H1 (cell line): Measurements from ENCODE around the gene RHBDD1.

Experiments
- ATF2 ChIP-seq: IDR thresholded peaks from 2 replicates; pipeline ENCODE4 v1.6.1; 2012; ENCODE audit warnings: low read length, inconsistent platforms
- BACH1 ChIP-seq: IDR thresholded peaks from 2 replicates; pipeline ENCODE4 v1.6.1; 2012; ENCODE audit warnings: low read length, improper control_type of control experiment
- BRCA1 ChIP-seq: IDR thresholded peaks from 2 replicates; pipeline ENCODE4 v1.6.1; 2012; ENCODE audit warnings: low read depth, low read length, improper control_type of control experiment
- CBX8 ChIP-seq: fragments of 300-800, 300-1000 bp; sonication (generic); IDR thresholded peaks from 2 replicates; pipeline ENCODE4 v1.7.1; 2016; ENCODE audit warnings: low read depth, low read length, borderline replicate concordance
- CHD2 ChIP-seq: IDR thresholded peaks from 2 replicates; pipeline ENCODE4 v1.6.1; 2012; ENCODE audit warnings: low read length, improper control_type of control experiment
- CTCF ChIP-seq, 3 experiments: IDR thresholded peaks; 1 replicate in 2 of 3; 2 replicates in 1 of 3; pipeline versions ENCODE4 v1.5.1 to v1.6.1; 2011; ENCODE audit warnings: low read length in 3 of 3, mild to moderate bottlenecking in 3 of 3, inconsistent platforms in 2 of 3, low read depth in 1 of 3, moderate library complexity in 1 of 3; ENCODE audit not compliant: insufficient read depth in 1 of 3; ENCODE audit errors: control extremely low read depth in 1 of 3
- EP300 ChIP-seq, 2 experiments: IDR thresholded peaks; 1 replicate in 1 of 2; 2 replicates in 1 of 2; pipeline ENCODE4 v1.6.1; 2011 to 2012; ENCODE audit warnings: low read depth in 2 of 2, low read length in 2 of 2, mild to moderate bottlenecking in 2 of 2, borderline replicate concordance in 1 of 2, inconsistent platforms in 1 of 2, moderate library complexity in 1 of 2
- POLR2AphosphoS5 ChIP-seq: IDR thresholded peaks from 2 replicates; pipeline ENCODE4 v1.6.1; 2011; ENCODE audit warnings: low read depth, low read length
- RNF2 ChIP-seq: fragments of 200-900, 300-1000 bp; sonication (generic); IDR thresholded peaks from 2 replicates; pipeline ENCODE4 v1.7.1; 2016; ENCODE audit warnings: borderline replicate concordance, low read depth, mild to moderate bottlenecking, antibody characterized with exemption, low read length; ENCODE audit not compliant: poor library complexity, severe bottlenecking; ENCODE audit errors: missing control alignments
- TEAD4 ChIP-seq: IDR thresholded peaks from 2 replicates; pipeline ENCODE4 v1.6.1; 2012; ENCODE audit warnings: low read depth, low read length, inconsistent platforms, mixed read lengths
- USF2 ChIP-seq: IDR thresholded peaks from 2 replicates; pipeline ENCODE4 v1.6.1; 2011; ENCODE audit warnings: low read length, improper control_type of control experiment

- TF ChIP-seq BACH1 = no peak
- TF ChIP-seq CTCF (IDR thresholded peaks at IDR 0.05; ENCODE audit: control extremely low read depth in 1 of 3, insufficient read depth in 1 of 3, low read depth in 1 of 3, low read length in 3 of 3) = no peak
- no peak for TF ChIP-seq TEAD4
- TF ChIP-seq USF2 = no peak
- TF ChIP-seq ATF2 = no peak
- no peak for TF ChIP-seq POLR2AphosphoS5
- TF ChIP-seq CBX8 = no peak
- TF ChIP-seq BRCA1 = no peak
- TF ChIP-seq EP300 (IDR thresholded peaks at IDR 0.05; ENCODE audit: borderline replicate concordance in 1 of 2, low read depth in 2 of 2, low read length in 2 of 2) = no peak
- no peak for TF ChIP-seq RNF2
- TF ChIP-seq CHD2 = no peak
Measured at GRCh38 chr2:226973816-226974215, 138.0 kb downstream of the RHBDD1 start.
